ENCODE data around the gene ASB13. TPM values are rescaled to one million over a fixed set of nuclear protein-coding genes. Genes with fewer than 3 reads are reported as not detected.

ASB13 gene
- total and polyA plus RNA-seq, 8 donors = 0.89 to 27.5 (median 15.1) TPM

DNA sequence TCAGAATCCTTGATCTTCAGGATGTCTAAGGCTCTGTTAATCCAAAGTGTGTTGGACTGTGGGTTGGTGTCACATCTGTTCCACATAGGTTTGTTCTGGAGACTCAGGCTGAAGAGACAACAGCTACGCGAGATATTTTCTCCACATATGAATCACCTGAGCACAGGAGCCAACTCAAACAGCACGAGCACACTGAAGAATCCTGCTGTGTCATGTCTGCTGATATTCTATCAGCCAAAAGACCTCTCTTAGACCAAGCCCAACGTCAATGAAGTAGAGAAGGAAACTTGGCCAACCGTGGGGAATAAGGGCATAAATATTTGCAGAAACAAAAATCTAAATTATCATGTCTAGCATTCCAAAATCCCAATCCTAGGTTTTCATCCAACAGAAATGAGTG lies 15.5 kb upstream of the ASB13 start:
- WGBS, 5 donors = 63 to 80% (median 69%) methylated on average over 5 of the region's 5 CpGs
- Histone ChIP-seq H3K36me3 (no peaks in the 10 kb centered on the region), H3K4me3 (no peak overlapping the region), H3K27ac (no peak overlapping the region), H3K9me3 (no peaks in the 10 kb centered on the region), H3K4me1 (peaks cover 0 to 20% (median 16%) of the 10 kb centered on the region in 4 donors), H3K27me3 (peaks cover 0 to 7% (median 0%) of the 10 kb centered on the region in 3 donors)
- no peak for TF ChIP-seq EP300 (IDR thresholded peaks at IDR 0.05)
- no peak for TF ChIP-seq POLR2AphosphoS5 (IDR thresholded peaks at IDR 0.05)
- TF ChIP-seq, protein P1, sequence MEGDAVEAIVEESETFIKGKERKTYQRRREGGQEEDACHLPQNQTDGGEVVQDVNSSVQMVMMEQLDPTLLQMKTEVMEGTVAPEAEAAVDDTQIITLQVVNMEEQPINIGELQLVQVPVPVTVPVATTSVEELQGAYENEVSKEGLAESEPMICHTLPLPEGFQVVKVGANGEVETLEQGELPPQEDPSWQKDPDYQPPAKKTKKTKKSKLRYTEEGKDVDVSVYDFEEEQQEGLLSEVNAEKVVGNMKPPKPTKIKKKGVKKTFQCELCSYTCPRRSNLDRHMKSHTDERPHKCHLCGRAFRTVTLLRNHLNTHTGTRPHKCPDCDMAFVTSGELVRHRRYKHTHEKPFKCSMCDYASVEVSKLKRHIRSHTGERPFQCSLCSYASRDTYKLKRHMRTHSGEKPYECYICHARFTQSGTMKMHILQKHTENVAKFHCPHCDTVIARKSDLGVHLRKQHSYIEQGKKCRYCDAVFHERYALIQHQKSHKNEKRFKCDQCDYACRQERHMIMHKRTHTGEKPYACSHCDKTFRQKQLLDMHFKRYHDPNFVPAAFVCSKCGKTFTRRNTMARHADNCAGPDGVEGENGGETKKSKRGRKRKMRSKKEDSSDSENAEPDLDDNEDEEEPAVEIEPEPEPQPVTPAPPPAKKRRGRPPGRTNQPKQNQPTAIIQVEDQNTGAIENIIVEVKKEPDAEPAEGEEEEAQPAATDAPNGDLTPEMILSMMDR (IDR thresholded peaks at IDR 0.05) = no peak
- TF ChIP-seq POLR2A (IDR thresholded peaks at IDR 0.05) = no peak
- intact Hi-C loops (cut with DNase I; ENCODE audit: low total_unique reads) = no loop called here
- DNase-seq = no peak

DNA sequence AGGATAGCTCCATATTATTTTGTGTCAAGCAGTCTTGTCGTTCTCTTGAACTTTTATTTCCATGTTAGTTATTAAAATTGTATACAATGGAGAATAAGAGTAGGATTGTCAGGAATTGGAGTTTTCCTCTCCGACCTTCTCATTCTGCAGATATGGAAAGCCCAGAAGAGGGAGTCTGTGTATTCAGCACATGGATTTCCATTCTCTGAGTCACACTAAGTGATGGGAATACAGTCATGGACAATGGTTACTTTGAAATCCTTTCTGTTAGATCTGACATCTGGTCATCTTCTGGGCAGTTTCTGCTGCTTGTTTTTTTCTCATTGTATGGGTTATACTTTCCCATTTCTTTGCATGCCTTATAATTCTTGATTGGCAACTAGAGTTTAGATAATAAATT lies 13.2 kb upstream of the ASB13 start:
- H3K9me3 ChIP-seq = no peaks in the 10 kb centered on the region
- intact Hi-C loops (cut with DNase I; ENCODE audit: low total_unique reads) = no loop called here
- WGBS, 5 donors = 61 to 84% (median 76%) methylated on average over 2 of the region's 2 CpGs
- no peaks in the 10 kb centered on the region for H3K36me3 ChIP-seq
- H3K27ac ChIP-seq = no peak overlapping the region
- no peak for TF ChIP-seq EP300 (IDR thresholded peaks at IDR 0.05)
- no peak for TF ChIP-seq POLR2AphosphoS5 (IDR thresholded peaks at IDR 0.05)
- TF ChIP-seq POLR2A (IDR thresholded peaks at IDR 0.05) = no peak
- no peak for DNase-seq
- peaks cover 0 to 8% (median 2%) of the 10 kb centered on the region in 4 donors for H3K4me1 ChIP-seq
- H3K27me3 ChIP-seq = peaks cover 0 to 7% (median 0%) of the 10 kb centered on the region in 3 donors
- H3K4me3 ChIP-seq = no peak overlapping the region

DNA sequence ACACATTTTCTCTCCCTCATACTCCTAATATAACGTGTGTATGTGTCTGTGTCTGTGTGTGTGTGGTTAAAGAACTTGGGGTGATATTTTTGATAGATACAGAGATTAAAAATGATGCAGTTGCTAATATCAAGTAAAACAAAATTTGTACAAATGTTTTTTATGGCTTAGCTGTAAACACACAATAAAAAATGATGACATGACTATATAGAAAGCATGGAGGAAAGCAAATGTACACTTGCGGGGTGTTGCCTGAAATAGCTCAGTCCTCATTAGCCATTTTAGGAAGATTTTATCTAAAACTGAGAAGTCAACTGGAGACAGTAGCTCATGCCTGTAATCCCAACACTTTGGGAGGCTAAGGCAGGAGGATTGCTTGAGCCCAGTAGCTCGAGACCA lies 12.6 kb upstream of the ASB13 start:
- Histone ChIP-seq H3K27me3 (peaks cover 0 to 7% (median 0%) of the 10 kb centered on the region in 3 donors), H3K27ac (no peak overlapping the region), H3K4me1 (peaks cover 0 to 5% (median under 1%) of the 10 kb centered on the region in 4 donors), H3K36me3 (no peaks in the 10 kb centered on the region), H3K4me3 (no peak overlapping the region), H3K9me3 (peaks cover 0 to 3% (median 1%) of the 10 kb centered on the region in 4 donors)
- intact Hi-C loops (cut with DNase I; ENCODE audit: low total_unique reads) = no loop called here
- no peak for DNase-seq
- WGBS, 5 donors = 77 to 84% (median 79%) methylated on average over 3 of the region's 3 CpGs
- TF ChIP-seq, protein P1 (IDR thresholded peaks at IDR 0.05) = no peak
- TF ChIP-seq POLR2AphosphoS5 (IDR thresholded peaks at IDR 0.05) (no peak), POLR2A (IDR thresholded peaks at IDR 0.05) (no peak), EP300 (IDR thresholded peaks at IDR 0.05) (no peak)

DNA sequence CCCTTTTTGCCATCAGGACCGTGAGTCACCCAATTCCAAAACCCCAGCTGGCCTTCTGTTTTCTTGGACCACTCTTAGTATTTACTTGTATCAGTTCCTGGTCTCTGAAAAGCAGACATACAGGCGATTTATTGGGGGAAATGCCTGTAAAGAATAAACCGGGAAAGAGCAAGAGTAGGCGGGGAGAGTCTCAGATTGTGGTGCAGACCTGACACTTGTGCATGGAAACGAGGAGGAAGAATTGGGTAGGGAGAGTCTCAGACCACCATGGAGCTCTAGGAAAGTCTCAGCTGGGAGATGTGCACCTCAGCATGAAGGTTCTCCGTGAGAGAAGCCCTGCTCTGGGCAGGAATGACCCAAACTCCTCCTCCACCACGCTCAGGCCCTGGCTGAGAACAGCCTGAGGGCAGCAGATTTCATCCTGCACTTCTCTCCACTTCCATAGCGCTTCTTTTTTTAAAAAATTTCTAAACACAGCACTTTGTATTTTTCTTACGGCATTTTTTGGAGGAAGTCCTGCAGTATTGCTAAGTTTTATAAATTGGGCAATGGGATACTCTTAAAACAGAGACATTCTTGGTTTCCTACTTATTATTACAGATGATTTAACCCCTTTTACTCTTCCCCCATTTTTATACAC lies 12.1 kb upstream of the ASB13 start:
- Histone ChIP-seq H3K9me3 (peaks cover 0 to 5% (median 2%) of the 10 kb centered on the region in 4 donors), H3K4me3 (no peak overlapping the region), H3K27me3 (peaks cover 0 to 7% (median 0%) of the 10 kb centered on the region in 3 donors), H3K27ac (no peak overlapping the region), H3K36me3 (no peaks in the 10 kb centered on the region), H3K4me1 (no peaks in the 10 kb centered on the region)
- no peak for DNase-seq
- TF ChIP-seq POLR2AphosphoS5 (IDR thresholded peaks at IDR 0.05) (no peak), POLR2A (IDR thresholded peaks at IDR 0.05) (no peak), EP300 (IDR thresholded peaks at IDR 0.05) (no peak)
- TF ChIP-seq, protein P1 (IDR thresholded peaks at IDR 0.05) = no peak
- 72 to 82% (median 74%) methylated on average over 9 of the region's 9 CpGs for WGBS, 5 donors
- intact Hi-C loops (cut with DNase I; ENCODE audit: low total_unique reads) = no loop called here

Measured in stomach (tissue), 9 donors.